Activated T-helper 1 cell treated with anti-CD3 and anti-CD28 coated beads, Interleukin-12 subunit alpha, Interleukin-12 subunit beta, Interleukin-2, Interleukin-4 antibody, amounts not matched to agents 30 ng/mL and 10 ng/mL and 1 ng/mL, durations not matched to agents 14 hours and 24 hours and 36 hours (primary cell): Measurements from ENCODE around the gene HEG1. TPM values are rescaled to one million over a fixed set of nuclear protein-coding genes. Genes with fewer than 3 reads are reported as not detected.

ENCODE experiments used
- DNase-seq: peaks from one replicate; pipeline ENCODE4 v3.0.0; 2021; ENCODE audit warnings: low spot score
- H3K27ac Mint-ChIP-seq: one replicate; pipeline ENCODE4 v1.8.0; 2021; ENCODE audit warnings: mild to moderate bottlenecking, mixed read lengths
- H3K27me3 Mint-ChIP-seq: one replicate; pipeline ENCODE4 v1.8.0; 2022; ENCODE audit warnings: mild to moderate bottlenecking, moderate library complexity, mixed read lengths; ENCODE audit not compliant: insufficient read depth
- H3K36me3 Mint-ChIP-seq: one replicate; pipeline ENCODE4 v1.8.0; 2021; ENCODE audit warnings: low read depth, mixed read lengths
- H3K4me1 Mint-ChIP-seq: one replicate; pipeline ENCODE4 v1.8.0; 2021; ENCODE audit warnings: low read depth, mixed read lengths
- H3K4me3 Mint-ChIP-seq: one replicate; pipeline ENCODE4 v1.8.0; 2021; ENCODE audit warnings: mild to moderate bottlenecking, moderate library complexity, mixed read lengths
- H3K9me3 Mint-ChIP-seq: one replicate; pipeline ENCODE4 v1.8.0; 2021; ENCODE audit warnings: mixed read lengths
- intact Hi-C: fragments of 100-400 bp; cut with micrococcal nuclease; formaldehyde crosslinking; loops from one replicate; pipeline ENCODE4 v1.15.1; 2024
- total RNA-seq: library from RNA; stranded (reverse); gene quantifications from 2 replicates; pipeline ENCODE4 v1.2.3, GENCODE V29; 2022

HEG1 gene
- total RNA-seq, 1 donor from 2014 or later: 45.1 TPM

DNA sequence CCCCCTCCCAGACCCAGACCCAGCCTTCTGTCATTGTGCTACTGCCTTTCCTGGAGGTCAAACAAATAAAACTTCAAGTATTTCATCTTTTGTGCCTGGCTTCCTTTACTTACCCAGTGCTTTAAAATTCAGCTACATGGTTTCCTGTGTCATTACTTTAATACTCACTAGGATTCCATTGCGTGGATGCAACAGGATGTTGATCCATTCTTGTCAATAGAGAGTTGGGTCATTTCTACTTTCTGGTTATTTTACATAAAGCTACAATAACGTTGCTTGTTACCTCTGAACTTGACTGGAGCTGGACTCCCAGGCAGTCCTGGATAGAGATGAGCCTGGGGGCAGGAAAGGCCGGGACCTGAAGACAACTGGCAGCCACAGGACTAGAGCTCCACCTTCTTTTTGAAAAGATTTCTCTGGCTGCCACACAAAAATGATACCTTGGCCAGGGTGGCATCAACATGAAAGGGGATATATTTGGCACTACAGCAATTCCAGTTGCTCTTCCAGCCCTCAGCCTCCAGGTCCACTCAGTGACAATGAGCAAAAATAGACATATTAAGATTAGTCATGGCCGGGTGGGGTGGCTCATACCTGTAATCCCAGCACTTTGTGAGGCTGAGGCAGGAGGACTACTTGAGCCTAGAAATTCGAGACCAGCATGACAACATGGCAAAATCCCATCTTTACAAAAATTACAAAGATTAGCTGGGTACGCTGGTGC, 23.3 kb upstream of the HEG1 start:
- Mint-ChIP-seq H3K4me1 (peaks cover 14% of the 10 kb centered on the region), H3K36me3 (no peaks in the 10 kb centered on the region), H3K27me3 (peaks cover 14% of the 10 kb centered on the region), H3K4me3 (no peak overlapping the region), H3K9me3 (no peaks in the 10 kb centered on the region), H3K27ac (no peak overlapping the region)
- intact Hi-C loops: no loop called here
- no peak for DNase-seq

DNA sequence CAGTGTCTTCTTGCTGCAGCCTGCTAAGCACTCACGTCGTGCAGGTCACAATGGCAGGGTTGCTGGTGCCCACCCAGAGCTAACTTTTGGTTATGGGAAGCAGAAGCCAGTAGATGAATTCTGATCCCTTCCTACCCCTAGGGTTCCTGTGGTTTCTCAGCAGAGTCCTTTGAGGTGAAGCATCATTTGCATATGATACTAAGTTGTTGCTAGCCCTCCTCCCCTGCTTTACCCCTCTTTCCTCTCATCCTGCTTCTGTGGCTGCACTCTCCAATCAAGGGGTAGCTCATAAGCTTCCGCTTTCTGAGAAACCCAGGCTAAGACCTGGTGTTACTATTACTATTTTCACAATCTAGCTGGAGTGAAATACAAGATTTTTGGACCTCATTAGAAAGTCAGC, 22.1 kb upstream of the HEG1 start:
- intact Hi-C loops: no loop called here
- Mint-ChIP-seq H3K9me3 (no peaks in the 10 kb centered on the region), H3K4me3 (no peak overlapping the region), H3K27me3 (peaks cover 12% of the 10 kb centered on the region), H3K27ac (no peak overlapping the region), H3K36me3 (no peaks in the 10 kb centered on the region), H3K4me1 (peaks cover 14% of the 10 kb centered on the region)
- DNase-seq: no peak

DNA sequence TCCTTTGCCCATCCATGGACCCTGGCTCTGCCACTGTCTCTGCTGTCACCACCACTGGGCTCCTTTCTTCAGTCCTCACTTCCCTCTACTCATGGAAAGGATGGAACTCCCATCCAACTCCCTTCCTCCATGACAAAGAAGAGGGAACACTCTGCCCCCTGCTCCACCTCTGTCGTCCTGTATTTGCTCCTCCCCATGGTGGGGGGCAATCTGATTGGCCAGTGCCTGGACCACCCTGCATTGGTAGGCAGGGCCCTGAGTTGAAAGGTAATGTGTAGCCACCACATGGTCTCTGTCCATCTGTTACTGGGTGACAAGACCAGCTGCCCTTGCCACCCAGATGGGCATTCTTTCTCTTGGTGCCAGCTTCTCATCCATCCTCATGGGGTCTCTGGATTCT, 20.7 kb upstream of the HEG1 start:
- no peaks in the 10 kb centered on the region for H3K9me3 Mint-ChIP-seq
- no peaks in the 10 kb centered on the region for H3K36me3 Mint-ChIP-seq
- no peak for DNase-seq
- H3K27me3 Mint-ChIP-seq: peaks cover 16% of the 10 kb centered on the region
- H3K27ac Mint-ChIP-seq: no peak overlapping the region
- no peak overlapping the region for H3K4me3 Mint-ChIP-seq
- peaks cover 14% of the 10 kb centered on the region for H3K4me1 Mint-ChIP-seq
- intact Hi-C loops: no loop called here

DNA sequence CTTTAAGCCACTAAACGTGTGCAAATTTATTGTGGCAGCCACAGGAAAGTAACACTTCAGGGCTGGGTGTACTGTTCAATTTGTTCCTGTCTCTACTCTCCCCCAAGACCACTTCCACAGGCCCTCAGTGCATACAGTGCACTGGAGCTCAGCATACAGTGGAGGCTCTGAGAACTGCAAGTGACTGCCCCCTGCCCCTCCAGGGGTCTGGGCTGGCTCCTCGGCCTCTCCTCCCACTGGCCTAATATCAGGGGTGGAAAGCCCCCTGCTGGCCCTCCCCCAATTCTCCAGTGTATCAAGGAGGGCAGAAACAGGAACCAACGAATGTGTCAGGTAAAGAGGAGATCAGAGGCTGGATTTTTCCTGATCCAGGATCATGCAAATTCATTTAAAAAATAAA, 19.9 kb upstream of the HEG1 start:
- intact Hi-C loops: no loop called here
- H3K27me3 Mint-ChIP-seq: peaks cover 16% of the 10 kb centered on the region

DNA sequence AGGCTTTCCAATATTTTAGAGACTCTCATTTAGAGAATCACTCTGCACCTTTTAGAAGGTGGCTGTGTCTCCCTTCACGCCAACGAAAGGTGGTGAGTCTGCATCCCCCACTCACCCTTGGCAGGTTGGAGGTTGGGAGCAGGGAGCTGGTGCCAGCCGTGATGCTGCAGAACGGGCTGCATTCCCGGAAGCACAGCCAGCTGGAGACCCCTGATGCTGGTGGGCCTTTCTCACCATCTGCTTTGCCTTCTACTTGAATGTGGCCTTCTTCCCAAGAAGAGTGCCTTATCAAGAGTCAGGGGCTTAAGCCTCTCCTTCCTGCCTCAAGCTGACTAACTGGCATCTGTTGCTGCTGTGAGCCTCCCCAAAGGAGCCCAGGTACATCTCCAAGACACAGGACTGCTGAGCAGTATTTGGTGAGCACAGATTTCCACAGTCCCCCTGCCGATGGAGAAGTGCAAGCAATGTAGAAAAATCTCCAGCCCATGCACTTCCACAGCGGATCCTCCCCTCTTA, 17.7 kb upstream of the HEG1 start:
- intact Hi-C loops: no loop called here
- Mint-ChIP-seq H3K27ac (no peak overlapping the region), H3K27me3 (peaks cover 20% of the 10 kb centered on the region), H3K4me3 (no peak overlapping the region), H3K9me3 (no peaks in the 10 kb centered on the region), H3K36me3 (no peaks in the 10 kb centered on the region), H3K4me1 (peaks cover 9% of the 10 kb centered on the region)
- DNase-seq: no peak

More for the DNA sequence above, 19.9 kb upstream of the HEG1 start:
- no peaks in the 10 kb centered on the region for H3K36me3 Mint-ChIP-seq
- H3K4me1 Mint-ChIP-seq: peaks cover 14% of the 10 kb centered on the region
- H3K27ac Mint-ChIP-seq: no peak overlapping the region
- no peak for DNase-seq
- H3K4me3 Mint-ChIP-seq: no peak overlapping the region
- no peaks in the 10 kb centered on the region for H3K9me3 Mint-ChIP-seq

DNA sequence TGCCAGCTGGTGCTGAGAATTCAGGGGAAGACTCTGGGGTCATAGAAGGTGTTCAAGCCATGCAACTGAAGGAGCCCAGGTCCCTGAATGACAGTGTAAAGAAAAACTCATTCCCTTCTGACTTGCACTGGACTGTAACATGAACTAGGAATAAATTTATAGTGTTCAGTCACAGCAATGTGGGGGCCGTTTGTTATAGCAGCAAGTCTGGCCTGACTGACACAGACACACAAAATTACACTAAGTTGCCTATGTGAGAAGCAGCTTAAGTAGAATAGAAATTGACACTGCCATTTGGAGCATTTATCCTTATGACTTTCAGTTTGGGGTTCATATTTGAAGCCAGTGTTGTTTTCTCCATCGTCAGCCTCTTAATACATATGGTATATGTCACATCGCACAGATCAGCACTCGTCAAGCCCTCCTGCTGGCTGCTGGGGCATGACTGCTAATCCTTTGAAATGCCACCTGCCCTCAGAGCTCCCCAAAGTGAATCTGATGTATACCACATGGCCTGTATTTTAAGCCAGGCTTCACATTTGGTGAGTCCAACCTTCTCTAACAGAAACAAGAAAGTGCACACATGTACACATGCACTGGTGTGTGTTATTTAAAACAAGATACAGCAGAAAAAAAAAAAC, 17.1 kb upstream of the HEG1 start:
- Mint-ChIP-seq H3K4me1 (peaks cover 6% of the 10 kb centered on the region), H3K4me3 (no peak overlapping the region), H3K9me3 (no peaks in the 10 kb centered on the region), H3K27ac (no peak overlapping the region), H3K27me3 (peaks cover 23% of the 10 kb centered on the region), H3K36me3 (no peaks in the 10 kb centered on the region)
- intact Hi-C loops: no loop called here
- no peak for DNase-seq

DNA sequence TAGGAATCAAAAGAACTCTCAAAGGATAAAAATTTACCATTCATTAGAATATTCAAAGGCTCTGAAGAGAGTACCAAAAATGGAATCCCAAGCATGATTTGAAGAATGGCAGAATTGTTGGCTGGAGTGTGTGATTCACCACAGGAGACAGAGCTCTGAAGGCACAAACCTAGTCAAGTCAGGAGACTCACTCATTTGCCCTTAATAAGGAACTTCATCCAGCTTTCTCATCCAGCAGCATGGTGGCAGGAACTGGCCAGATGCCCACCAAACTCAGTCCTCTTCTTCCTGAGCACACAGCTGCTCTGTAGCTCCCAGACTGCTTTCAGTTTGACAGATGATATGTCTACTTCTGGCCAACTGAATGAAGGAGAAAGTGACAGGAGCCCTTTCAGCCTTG, 16.5 kb upstream of the HEG1 start:
- H3K27ac Mint-ChIP-seq: no peak overlapping the region
- H3K9me3 Mint-ChIP-seq: no peaks in the 10 kb centered on the region
- peaks cover under 1% of the 10 kb centered on the region for H3K4me1 Mint-ChIP-seq
- no peaks in the 10 kb centered on the region for H3K36me3 Mint-ChIP-seq
- DNase-seq: no peak
- H3K4me3 Mint-ChIP-seq: no peak overlapping the region
- H3K27me3 Mint-ChIP-seq: peaks cover 22% of the 10 kb centered on the region
- intact Hi-C loops: no loop called here

DNA sequence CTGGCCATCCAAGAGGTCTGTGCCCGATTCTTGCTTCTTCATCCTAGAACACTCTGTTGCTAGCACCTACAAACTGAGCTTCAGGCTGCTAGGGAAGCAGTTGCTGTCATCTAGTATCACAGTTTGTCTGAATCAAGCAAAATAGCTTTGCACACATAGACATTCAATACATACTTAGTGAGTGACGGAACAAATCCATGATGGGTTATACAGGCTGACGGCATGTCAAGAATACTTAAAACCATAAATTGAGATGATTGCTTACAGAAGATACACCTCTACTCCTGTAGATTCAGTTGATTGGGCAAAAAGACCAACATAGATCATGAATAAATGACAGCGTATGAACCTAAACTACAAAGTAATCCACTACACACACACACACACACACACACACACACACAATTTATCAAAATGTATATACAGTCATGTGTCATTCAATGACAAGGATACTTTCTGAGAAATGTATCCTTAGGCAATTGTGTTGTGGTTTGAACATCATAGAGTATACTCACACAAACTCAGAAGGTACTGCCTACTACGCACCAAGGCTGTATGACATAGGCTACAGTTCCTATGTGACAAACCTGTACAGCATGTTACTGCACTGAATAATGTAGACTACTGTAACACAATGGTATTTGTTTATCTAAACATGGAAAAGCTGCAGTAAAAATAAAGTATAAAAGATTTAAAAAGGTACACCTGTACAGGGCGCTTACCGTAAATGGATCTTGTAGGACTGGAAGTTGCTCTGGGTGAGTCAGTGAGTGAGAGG, 14.4 kb upstream of the HEG1 start:
- Mint-ChIP-seq H3K27ac (no peak overlapping the region), H3K27me3 (peaks cover 23% of the 10 kb centered on the region), H3K9me3 (no peaks in the 10 kb centered on the region), H3K36me3 (no peaks in the 10 kb centered on the region), H3K4me1 (no peaks in the 10 kb centered on the region), H3K4me3 (no peak overlapping the region)
- intact Hi-C loops: no loop called here
- no peak for DNase-seq

DNA sequence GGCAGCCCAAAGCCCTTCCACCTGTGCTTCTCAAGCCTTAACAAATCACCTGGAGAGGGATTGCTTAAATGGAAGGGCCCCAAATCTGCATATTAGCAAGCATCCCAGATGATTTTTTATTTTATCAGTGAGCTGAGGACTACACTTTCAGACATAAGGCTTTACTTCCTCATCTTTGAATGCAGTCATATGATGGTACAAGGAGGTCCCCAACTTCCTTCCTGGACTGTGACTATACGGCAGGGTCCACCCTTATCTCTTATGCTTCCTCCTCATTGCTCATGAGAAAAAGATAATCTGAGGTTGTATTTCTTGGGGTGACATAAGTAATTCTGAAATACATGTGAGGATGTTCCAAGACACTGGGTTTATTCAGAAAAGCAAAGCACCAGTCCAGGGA, 13.7 kb upstream of the HEG1 start:
- DNase-seq: no peak
- Mint-ChIP-seq H3K9me3 (no peaks in the 10 kb centered on the region), H3K4me3 (no peak overlapping the region), H3K36me3 (no peaks in the 10 kb centered on the region), H3K4me1 (no peaks in the 10 kb centered on the region), H3K27ac (no peak overlapping the region), H3K27me3 (peaks cover 27% of the 10 kb centered on the region)
- intact Hi-C loops: no loop called here

DNA sequence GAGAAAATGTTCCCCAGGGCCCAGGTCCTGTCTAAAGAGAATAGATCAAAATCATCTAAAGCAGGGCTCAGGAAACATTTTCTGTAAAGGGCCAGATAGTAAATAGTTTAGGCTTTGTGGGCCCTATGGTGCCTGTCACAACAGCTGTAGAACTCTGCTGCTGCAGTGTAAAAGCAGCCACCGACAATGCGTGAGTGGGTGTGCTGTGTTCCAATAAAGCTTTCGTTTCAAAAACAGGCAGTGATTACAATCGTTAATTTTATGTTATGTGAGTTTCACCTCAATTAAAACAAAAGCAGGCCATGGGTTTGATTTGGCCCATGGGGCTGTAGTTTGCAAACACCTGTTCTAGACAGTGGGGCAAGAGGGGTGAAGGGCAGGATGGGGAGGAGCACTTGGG, 12.5 kb upstream of the HEG1 start:
- intact Hi-C loops: no loop called here
- Mint-ChIP-seq H3K9me3 (no peaks in the 10 kb centered on the region), H3K4me3 (no peak overlapping the region), H3K27me3 (peaks cover 37% of the 10 kb centered on the region), H3K4me1 (no peaks in the 10 kb centered on the region), H3K36me3 (no peaks in the 10 kb centered on the region), H3K27ac (no peak overlapping the region)
- no peak for DNase-seq

DNA sequence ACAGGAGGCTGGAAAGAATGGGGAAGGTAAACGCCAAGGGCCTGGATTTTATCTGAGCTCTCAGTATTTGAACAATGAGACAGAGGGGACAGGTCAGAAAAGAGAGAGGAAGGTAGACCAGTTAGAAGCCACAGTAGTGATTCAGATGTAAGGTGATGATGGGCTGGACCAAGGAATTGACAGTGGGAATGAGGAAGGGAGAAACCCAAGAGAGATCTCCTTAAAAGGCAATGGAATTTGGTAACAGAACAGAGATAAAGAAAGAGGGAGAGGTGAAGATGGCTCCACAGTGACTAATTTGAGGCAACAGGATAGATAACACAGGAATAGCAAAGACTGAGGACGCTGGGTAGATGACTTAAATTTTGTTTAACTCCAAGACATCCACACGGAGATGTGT, 11.4 kb upstream of the HEG1 start:
- Mint-ChIP-seq H3K9me3 (no peaks in the 10 kb centered on the region), H3K4me3 (no peak overlapping the region), H3K27ac (no peak overlapping the region), H3K4me1 (no peaks in the 10 kb centered on the region), H3K36me3 (no peaks in the 10 kb centered on the region), H3K27me3 (peaks cover 35% of the 10 kb centered on the region)
- no peak for DNase-seq
- intact Hi-C loops: no loop called here

DNA sequence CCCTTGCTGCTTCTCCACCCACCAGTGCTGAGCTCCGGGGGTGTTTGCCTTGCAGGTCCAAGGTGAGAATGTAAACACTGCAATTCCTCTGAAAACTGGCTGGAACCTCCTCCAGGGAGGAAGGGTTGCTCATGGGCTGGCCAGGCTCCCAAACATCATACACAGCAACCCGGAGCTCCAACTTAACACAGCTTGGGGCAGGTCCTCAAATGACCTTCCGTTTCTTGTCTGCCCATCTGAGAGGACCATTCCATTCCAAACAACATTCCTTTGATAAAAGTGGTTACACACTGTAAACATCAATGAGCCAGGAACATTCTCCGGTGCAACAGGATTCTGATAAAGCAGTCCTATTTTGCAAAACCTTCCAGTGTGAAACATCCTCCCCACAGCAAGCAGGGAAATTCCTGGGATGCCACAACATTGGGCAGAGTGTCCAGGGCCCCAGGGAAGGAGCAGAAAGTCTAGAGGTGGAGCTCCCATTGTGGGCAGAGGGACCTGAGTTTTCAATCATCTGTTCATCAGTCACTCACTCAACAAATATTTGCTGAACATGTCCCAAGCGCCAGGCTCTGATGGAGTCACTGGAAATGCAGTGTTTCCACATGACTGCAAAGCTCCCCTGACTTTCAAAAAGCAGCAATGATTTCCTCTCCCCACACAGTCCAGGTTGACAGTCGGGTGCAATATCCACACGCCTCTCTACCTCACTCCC, 7.3 kb upstream of the HEG1 start:
- Mint-ChIP-seq H3K27ac (no peak overlapping the region), H3K4me3 (no peak overlapping the region), H3K4me1 (no peaks in the 10 kb centered on the region), H3K27me3 (peaks cover 49% of the 10 kb centered on the region), H3K36me3 (no peaks in the 10 kb centered on the region), H3K9me3 (no peaks in the 10 kb centered on the region)
- no peak for DNase-seq
- intact Hi-C loops: no loop called here
